ENCODE results near the gene RPL36.
"Not testable (repeated sequence)": the region's sequence is repeated elsewhere in the genome, so short reads cannot be mapped to it uniquely, and the experiment has no call there.

DNA sequence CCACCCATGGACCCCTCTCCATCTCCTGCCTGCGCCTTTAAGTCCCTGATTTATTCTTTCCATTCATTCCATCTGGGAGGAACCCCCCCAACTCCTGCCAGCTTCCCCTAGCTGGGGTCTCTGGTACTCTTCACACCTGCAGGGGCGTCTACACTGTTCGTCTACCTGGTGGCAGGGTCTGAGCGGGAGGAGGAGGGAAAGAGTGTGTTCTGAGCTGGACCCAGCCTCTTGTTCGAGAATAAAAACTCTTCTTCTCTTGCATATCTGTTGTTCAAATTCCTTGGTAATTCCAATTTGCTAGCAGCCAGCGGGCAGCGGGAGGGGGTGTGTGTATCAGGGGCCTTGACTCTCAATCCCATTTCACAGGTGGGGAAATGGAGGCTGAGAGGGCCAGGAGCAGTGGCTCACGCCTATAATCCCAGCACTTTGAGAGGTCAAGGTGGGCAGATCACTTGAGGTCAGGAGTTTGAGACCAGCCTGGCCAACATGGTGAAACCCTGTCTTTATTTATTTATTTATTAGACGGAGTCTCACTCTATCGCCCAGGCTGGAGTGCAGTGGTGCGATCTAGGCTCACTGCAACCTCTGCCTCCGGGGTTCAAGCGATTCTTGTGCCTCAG lies 1.7 kb upstream of the RPL36 start:
- TF ChIP-seq POLR2A (IDR thresholded peaks at IDR 0.05; ENCODE audit: low read depth, low read length); POLR2AphosphoS5 (IDR thresholded peaks at IDR 0.05; ENCODE audit: low read depth, low read length); TAF1 (IDR thresholded peaks at IDR 0.05; ENCODE audit: borderline replicate concordance, low read depth, low read length): not testable (repeated sequence)

All from GM12892 (cell line).